AG09309 (cell line): ENCODE results near the gene ABHD6.

Source experiments
- DNase-seq: peaks from one replicate; pipeline ENCODE4 v3.0.0-alpha.2; 2010; ENCODE audit warnings: low read depth
- H3K4me3 ChIP-seq: 2 replicates; pipeline ENCODE4 v1.5.1; 2011; ENCODE audit warnings: mild to moderate bottlenecking, low read depth, low read length, moderate library complexity; ENCODE audit not compliant: control insufficient read depth
- TF ChIP-seq, protein P1 (sequence below): IDR thresholded peaks from 2 replicates; pipeline ENCODE4 v1.5.1; 2011; ENCODE audit warnings: mild to moderate bottlenecking, low read depth, low read length, inconsistent platforms; ENCODE audit not compliant: insufficient read depth, control insufficient read depth; ENCODE audit errors: missing control alignments

The ABHD6 gene

DNA sequence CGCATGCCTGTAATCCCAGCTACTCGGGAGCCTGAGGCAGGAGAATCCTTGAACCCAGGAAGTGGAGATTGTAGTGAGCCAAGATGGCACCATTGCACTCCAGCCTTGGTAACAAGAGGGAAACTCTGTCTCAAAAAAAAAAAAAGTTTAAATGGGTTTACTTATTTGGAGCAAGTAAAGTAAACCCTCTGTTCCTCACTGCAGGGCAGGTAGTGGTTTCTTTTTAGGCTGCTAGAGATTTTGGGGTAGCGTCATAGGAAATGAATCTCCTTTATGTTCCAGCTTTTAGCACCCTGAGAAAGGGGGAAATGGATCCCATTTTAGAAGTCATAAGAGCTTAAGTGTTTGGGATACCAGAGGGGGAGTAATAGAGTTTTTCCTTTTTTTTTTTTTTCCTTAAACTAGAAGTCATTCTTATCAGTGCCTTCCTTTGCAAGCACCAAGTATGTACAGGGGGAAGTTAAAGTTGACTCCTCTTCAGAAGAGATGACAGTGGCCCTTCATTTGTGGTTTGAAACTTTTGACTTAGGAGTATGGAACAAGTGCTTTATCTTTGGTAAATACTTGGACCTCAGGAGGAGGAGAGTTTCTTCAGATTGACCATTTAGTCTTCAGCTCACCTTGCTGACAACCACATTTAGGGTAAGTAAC is 103.1 kb downstream of the ABHD6 start:
- TF ChIP-seq, protein P1, sequence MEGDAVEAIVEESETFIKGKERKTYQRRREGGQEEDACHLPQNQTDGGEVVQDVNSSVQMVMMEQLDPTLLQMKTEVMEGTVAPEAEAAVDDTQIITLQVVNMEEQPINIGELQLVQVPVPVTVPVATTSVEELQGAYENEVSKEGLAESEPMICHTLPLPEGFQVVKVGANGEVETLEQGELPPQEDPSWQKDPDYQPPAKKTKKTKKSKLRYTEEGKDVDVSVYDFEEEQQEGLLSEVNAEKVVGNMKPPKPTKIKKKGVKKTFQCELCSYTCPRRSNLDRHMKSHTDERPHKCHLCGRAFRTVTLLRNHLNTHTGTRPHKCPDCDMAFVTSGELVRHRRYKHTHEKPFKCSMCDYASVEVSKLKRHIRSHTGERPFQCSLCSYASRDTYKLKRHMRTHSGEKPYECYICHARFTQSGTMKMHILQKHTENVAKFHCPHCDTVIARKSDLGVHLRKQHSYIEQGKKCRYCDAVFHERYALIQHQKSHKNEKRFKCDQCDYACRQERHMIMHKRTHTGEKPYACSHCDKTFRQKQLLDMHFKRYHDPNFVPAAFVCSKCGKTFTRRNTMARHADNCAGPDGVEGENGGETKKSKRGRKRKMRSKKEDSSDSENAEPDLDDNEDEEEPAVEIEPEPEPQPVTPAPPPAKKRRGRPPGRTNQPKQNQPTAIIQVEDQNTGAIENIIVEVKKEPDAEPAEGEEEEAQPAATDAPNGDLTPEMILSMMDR: no peak
- no peak for DNase-seq
- no peak overlapping the region for H3K4me3 ChIP-seq

DNA sequence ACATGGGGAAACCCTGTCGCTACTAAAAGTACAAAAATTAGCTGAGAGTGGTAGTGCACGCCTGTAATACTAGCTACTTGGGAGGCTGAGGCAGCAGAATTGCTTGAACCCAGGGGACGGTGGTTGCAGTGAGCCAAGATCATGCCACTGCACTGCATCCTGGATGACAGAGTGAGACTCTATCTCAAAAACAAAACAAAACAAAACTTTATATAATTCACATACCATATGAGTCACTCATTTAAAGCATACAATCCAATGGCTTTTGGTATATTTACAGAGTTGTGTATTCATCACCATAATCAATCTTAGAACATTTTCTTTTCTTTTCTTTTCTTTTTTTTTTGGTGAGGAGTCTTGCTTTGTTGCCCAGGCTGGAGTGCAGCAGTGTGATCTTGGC is 103.8 kb downstream of the ABHD6 start:
- TF ChIP-seq, protein P1: no peak
- DNase-seq: no peak
- no peak overlapping the region for H3K4me3 ChIP-seq

DNA sequence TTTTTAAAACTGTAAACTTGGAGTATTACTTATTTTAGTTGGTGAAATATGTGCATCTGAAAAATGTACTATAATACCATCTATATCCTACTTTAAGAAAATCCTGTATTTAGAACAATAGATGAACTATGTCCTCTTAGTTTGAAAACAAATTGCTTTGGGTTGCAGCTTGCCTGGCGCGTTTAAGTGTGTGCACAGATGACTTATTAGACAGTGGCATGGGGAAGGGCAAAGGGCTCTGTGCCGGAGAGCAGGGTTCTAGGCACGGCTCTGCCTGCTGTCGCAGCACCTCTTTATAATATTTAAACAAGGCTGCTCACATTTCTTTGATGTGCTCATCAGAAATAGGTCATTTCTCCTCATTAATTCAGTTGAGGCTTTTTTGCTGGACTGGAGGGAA is 105.1 kb downstream of the ABHD6 start:
- no peak overlapping the region for H3K4me3 ChIP-seq
- TF ChIP-seq, protein P1: no peak
- no peak for DNase-seq
